DND-41 (cell line): ENCODE measurements around the gene NPPA.

Source experiments
- ATAC-seq: fragments of 200-7000 bp; cut with Tn5 transposase; 3 replicates; pipeline ENCODE4 v1.9.1; 2021; ENCODE audit warnings: low read depth; ENCODE audit not compliant: insufficient read depth
- DNase-seq: peaks from one replicate; pipeline ENCODE4 v3.0.0-alpha.2; 2020
- H2AFZ ChIP-seq: 2 replicates; pipeline ENCODE4 v1.6.0; 2012; ENCODE audit warnings: low read depth, low read length
- H3K27ac ChIP-seq: 2 replicates; pipeline ENCODE4 v1.5.1; 2012; ENCODE audit warnings: low read length, inconsistent platforms
- H3K27me3 ChIP-seq: fragments of 200-600 bp; sonication (generic); 2 replicates; pipeline ENCODE4 v1.6.0; 2012; ENCODE audit warnings: low read length, mild to moderate bottlenecking, inconsistent platforms; ENCODE audit not compliant: insufficient read depth, poor library complexity
- H3K36me3 ChIP-seq: 2 replicates; pipeline ENCODE4 v1.5.1; 2012; ENCODE audit warnings: low read length, inconsistent platforms; ENCODE audit not compliant: insufficient read depth
- H3K4me1 ChIP-seq: 2 replicates; pipeline ENCODE4 v1.5.1; 2012; ENCODE audit warnings: mild to moderate bottlenecking, low read length; ENCODE audit not compliant: insufficient read depth
- H3K4me2 ChIP-seq: 2 replicates; pipeline ENCODE4 v1.6.0; 2012; ENCODE audit warnings: mild to moderate bottlenecking, moderate library complexity, low read length, inconsistent platforms; ENCODE audit not compliant: insufficient read depth
- H3K4me3 ChIP-seq, 2 experiments: fragments of 200-600 bp in 1 of 2; shearing (Covaris generic) in 1 of 2; 2 replicates each; pipeline ENCODE4 v1.5.1; 2012 to 2016; ENCODE audit warnings: inconsistent platforms in 2 of 2, low read length in 2 of 2, mild to moderate bottlenecking in 2 of 2, low read depth in 1 of 2, moderate library complexity in 1 of 2
- H3K79me2 ChIP-seq: 2 replicates; pipeline ENCODE4 v1.6.0; 2012; ENCODE audit warnings: low read length, inconsistent platforms; ENCODE audit not compliant: insufficient read depth
- H3K9ac ChIP-seq: 2 replicates; pipeline ENCODE4 v1.6.0; 2012; ENCODE audit warnings: low read depth, mild to moderate bottlenecking, inconsistent platforms, low read length, moderate library complexity
- H3K9me3 ChIP-seq: 2 replicates; pipeline ENCODE4 v1.5.1; 2012; ENCODE audit warnings: low read length, moderate library complexity, mild to moderate bottlenecking, inconsistent platforms; ENCODE audit not compliant: insufficient read depth, severe bottlenecking
- H4K20me1 ChIP-seq: 2 replicates; pipeline ENCODE4 v1.6.0; 2012; ENCODE audit warnings: low read length; ENCODE audit not compliant: insufficient read depth
- EZH2 ChIP-seq: IDR thresholded peaks from 3 replicates; pipeline ENCODE4 v1.6.1; 2012; ENCODE audit warnings: borderline replicate concordance, low read depth, mild to moderate bottlenecking, moderate library complexity, low read length, inconsistent platforms; ENCODE audit not compliant: severe bottlenecking
- TF ChIP-seq, protein P1 (sequence below): IDR thresholded peaks from 2 replicates; pipeline ENCODE4 v1.5.1; 2012; ENCODE audit warnings: borderline replicate concordance, low read length, moderate library complexity, mild to moderate bottlenecking; ENCODE audit not compliant: poor library complexity, severe bottlenecking; ENCODE audit errors: extremely low read depth

Gene NPPA

DNA sequence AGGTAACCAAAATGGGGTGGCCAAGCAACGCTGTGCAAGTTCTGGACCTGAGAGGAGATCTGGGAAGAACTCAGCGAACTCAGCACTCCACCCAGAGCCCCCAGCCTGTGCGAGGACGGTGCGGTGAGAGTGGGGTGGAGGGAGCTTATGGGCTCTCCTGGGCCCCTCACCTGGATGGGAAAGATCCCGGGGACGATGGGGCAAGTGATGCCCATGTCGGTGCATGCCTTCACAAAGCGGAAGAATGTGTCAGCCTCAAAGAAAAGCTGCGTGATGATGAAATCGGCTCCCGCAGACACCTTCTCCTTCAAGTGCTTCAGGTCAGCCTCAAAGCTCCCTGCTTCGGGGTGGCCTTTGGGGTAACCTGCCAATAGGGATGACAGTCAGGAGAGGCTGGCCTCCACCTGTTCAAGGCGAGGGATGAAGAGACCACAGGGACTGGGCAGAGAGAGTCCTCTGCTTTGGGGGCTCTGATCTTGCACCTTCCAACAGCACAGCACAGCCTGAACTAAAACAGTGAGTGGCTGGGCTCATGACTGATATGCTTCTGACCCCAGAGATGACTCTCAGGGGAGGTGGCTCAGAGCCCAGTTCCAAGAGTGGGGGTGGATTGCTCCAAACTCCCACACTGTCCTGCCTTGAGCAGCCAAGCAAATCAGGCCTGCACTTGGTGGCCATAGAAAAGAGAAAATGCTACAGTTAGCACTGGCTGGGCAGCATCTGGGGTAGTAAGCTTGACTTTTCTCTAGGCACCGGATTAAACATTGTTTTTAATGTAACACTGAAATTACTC is 51.4 kb downstream of the NPPA start:
- H3K9me3 ChIP-seq = no peaks in the 10 kb centered on the region
- H2AFZ ChIP-seq = no peak overlapping the region
- no peak overlapping the region for H3K4me3 ChIP-seq
- H4K20me1 ChIP-seq = no peaks in the 10 kb centered on the region
- no peaks in the 10 kb centered on the region for H3K4me1 ChIP-seq
- no peaks in the 10 kb centered on the region for H3K79me2 ChIP-seq
- no peaks in the 10 kb centered on the region for H3K27me3 ChIP-seq
- no peak overlapping the region for H3K4me2 ChIP-seq
- no peak for ATAC-seq
- no peak overlapping the region for H3K27ac ChIP-seq
- H3K9ac ChIP-seq = no peak overlapping the region
- peaks cover 34% of the 10 kb centered on the region for H3K36me3 ChIP-seq
- TF ChIP-seq EZH2 = no peak
- TF ChIP-seq, protein P1, sequence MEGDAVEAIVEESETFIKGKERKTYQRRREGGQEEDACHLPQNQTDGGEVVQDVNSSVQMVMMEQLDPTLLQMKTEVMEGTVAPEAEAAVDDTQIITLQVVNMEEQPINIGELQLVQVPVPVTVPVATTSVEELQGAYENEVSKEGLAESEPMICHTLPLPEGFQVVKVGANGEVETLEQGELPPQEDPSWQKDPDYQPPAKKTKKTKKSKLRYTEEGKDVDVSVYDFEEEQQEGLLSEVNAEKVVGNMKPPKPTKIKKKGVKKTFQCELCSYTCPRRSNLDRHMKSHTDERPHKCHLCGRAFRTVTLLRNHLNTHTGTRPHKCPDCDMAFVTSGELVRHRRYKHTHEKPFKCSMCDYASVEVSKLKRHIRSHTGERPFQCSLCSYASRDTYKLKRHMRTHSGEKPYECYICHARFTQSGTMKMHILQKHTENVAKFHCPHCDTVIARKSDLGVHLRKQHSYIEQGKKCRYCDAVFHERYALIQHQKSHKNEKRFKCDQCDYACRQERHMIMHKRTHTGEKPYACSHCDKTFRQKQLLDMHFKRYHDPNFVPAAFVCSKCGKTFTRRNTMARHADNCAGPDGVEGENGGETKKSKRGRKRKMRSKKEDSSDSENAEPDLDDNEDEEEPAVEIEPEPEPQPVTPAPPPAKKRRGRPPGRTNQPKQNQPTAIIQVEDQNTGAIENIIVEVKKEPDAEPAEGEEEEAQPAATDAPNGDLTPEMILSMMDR = no peak
- no peak for DNase-seq
